GM19467 (cell line): ENCODE measurements around the gene MUC4.

Experiments
- ATAC-seq: cut with Tn5 transposase; IDR thresholded peaks from one replicate; pipeline ENCODE4 v1.9.1; 2021; ENCODE audit warnings: mild to moderate bottlenecking, moderate library complexity; ENCODE audit not compliant: unreplicated experiment

Gene MUC4

GRCh38 chr3:195763843-195764825 lies 47.6 kb downstream of the MUC4 start:
- ATAC-seq: no peak

DNA sequence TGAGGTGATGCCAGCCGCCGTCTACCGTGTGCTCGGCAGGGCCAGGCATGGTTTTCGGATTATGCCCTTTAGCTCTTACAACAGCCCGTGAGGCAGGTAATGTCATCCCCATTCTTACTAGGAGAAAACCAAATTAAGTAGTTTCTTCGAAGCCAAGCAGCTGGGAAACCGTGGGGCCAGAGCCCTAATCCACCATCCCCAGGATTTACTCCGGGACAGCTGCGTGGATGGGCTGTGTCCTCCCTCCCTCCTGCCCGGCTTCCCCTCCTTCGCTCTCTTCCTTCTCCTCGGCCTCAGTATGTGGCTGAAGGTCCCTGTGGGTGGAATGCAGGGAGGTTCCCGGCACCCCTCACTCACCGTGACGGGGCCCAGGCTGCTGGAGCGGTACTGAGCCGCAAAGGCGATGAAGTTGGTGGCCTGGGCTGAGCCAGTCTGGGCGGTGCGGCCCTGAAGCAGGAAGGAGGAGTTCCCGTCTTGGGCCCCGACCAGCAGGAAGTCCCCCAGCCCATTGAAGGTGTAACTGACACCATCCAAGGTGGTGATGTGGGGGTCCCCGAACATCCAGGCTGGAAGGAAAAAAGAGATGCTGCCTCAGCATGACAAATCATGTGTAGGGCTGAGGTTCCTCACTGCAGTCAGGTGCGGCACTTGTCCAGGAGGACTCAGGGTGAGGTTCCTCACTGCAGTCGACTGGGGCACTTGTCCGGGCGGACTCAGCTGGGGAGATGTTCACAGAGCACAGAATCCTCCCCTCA lies 48.5 kb downstream of the MUC4 start:
- ATAC-seq: no peak

- no peak for ATAC-seq
Observed at GRCh38 chr3:195762611-195763010, 49.1 kb downstream of the MUC4 start.

- ATAC-seq: no peak
Observed at GRCh38 chr3:195762249-195762585, 49.5 kb downstream of the MUC4 start.

DNA sequence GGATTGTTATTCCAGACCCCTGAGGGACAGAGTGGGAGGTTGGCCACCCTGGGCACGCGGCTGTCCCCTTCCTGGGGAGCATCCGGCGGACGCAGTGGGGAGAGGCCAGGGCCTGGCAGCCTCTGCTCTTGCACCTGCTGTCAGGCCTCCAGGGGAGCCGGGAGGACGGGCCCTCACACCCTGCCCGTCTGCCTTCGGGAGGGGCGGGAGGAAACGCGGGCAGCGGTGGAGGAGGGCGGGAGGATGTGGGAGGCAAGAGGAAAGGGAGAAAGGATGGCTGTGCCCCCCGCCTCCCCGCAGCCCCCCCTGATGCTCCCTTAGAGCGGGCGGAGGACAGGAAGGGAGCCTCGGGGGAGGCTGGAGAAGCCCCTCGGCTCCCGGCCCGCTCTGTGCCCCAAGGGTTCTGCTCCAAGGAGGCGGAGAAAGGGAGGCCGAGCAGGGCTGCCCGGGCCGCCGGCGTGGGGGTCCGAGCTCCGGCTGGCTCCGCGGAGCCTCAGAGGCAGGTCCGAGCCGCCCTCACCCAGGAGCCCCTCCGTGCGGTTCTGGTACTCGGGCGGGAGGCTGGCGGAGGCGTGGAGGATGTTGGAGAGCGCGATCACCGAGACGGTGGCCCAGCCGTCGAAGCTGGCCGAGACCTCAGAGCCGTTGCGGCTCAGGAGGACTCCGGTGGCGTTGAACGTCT lies 50.0 kb downstream of the MUC4 start:
- ATAC-seq: no peak

DNA sequence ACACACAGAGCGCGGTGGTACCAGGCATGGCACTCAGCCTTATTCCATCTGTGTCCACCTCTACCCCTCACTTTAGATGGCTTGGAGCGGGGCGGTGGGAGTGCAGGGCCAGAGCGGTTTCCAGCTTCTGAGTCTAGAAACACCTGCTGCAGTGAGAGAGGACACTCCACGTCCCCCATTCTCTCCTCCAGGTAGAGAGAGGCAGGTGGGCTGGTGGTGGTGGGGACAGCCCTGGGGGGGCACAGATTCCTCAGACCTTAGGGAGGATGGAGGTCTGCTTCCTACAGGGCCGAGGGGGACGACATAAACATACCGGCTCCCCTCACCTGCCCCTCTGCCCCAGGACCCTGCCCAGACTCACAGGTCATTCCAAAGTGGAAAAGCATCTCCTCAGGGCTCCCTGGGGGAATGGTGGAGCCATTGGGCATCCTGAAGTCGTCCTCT lies 50.6 kb downstream of the MUC4 start:
- ATAC-seq: no peak

- ATAC-seq: no peak
Observed at GRCh38 chr3:195760345-195761122, 51.2 kb downstream of the MUC4 start.

DNA sequence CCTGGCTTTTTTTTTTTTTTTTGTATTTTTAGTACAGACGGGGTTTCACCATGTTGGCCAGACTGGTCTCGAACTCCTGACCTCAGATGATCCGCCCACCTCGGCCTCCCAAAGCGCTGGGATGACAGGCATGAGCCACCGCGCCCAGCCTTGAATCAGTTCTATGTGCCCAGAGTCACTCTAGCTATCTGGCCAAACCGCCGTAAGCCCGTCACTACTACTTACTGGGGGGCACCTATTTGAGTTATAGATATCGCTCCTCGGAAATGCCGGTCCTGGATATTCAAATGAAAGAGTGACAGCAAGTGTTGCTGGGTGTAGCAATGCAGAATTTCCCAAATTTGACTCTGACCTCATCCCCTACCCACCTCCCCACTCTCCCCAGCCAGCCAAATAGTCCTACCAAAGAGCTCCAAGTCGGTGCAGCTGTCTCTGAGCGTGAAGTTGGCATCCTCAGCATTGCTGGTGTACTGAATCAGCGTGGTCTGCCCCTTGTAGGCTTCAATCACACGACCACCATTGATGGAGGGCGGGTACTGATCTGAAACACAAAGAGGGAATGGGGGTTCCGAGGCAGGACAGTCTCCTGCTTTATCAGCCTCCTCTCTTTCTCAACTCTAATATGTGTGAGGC lies 52.9 kb downstream of the MUC4 start:
- ATAC-seq: no peak

GRCh38 chr3:195757827-195758226 lies 53.9 kb downstream of the MUC4 start:
- no peak for ATAC-seq

DNA sequence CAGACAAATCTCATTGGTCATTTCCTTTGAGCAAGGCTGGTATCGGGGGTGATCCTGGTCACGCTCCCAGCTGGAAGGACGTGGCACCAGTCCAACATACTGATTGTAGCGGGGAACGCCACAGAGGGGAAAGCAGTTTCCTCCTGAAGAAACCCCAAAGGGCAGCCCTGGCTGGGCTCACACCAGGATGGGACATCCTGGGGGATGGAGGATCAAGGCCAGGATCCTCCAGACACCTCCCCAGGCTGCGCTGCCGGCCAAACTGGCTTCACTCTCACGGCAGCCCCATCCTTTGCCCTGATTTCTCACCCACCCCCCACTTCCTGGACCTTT lies 54.3 kb downstream of the MUC4 start:
- no peak for ATAC-seq

- ATAC-seq: no peak
Observed at GRCh38 chr3:195755791-195756676, 55.7 kb downstream of the MUC4 start.

DNA sequence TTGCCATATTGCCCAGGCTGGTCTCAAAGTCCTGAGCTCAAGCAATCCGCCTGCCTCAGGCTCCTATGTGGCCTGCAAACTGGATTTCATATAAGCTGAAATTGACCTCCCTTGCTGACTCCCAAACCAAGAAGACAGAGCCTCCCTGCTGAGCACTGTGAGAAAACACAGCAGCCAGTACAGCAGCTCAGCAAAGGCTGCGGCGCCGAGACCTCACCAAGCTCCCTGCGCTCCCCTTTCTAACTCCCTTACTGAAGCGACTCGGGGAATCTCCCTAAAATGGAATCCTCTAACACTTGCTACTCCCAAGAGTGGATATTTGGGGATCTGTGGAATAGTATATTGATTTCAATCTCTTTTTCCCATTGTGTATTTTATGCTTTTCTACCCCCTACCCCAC lies 56.3 kb downstream of the MUC4 start:
- no peak for ATAC-seq

- ATAC-seq: no peak
Observed at GRCh38 chr3:195754906-195755305, 56.8 kb downstream of the MUC4 start.

DNA sequence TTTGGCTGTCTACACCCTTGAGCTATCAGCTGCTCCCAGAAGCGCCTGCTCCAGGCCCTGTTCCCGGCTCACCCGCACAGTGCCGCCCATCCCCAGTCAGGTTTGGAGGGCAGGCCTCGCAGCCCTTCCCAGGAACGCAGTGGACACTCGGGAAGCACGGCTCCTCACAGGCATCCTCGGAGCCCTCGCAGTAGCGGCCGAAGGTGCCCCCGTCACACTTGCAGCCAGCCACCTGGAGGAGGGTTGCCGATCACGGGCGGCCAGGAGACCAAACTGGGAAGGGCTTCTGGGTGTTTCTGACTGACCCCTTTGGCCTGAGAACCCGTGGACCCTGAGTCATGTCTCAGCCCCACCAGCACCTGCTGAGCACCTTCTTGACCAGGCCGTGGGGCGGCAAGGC lies 57.6 kb downstream of the MUC4 start:
- ATAC-seq: no peak

- ATAC-seq: no peak
Observed at GRCh38 chr3:195753581-195753980, 58.1 kb downstream of the MUC4 start.

- no peak for ATAC-seq
Observed at GRCh38 chr3:195752546-195753331, 59.0 kb downstream of the MUC4 start.

- ATAC-seq: no peak
Observed at GRCh38 chr3:195752066-195752465, 59.7 kb downstream of the MUC4 start.

- ATAC-seq: no peak
Observed at GRCh38 chr3:195751560-195751959, 60.2 kb downstream of the MUC4 start.
